Colonic mucosa (tissue), 4 donors: ENCODE measurements around the gene PCDH15. TPM values are rescaled to one million over a fixed set of nuclear protein-coding genes. Genes with fewer than 3 reads are reported as not detected.

Experiments
- DNase-seq: peaks from one replicate; pipeline ENCODE4 v3.0.0-alpha.2; 2020
- H3K27ac ChIP-seq: fragments of 200-600 bp; one replicate; pipeline ENCODE4 v1.8.0; 2021
- H3K27me3 ChIP-seq: fragments of 200-600 bp; one replicate; pipeline ENCODE4 v1.8.0; 2021
- H3K36me3 ChIP-seq: fragments of 200-600 bp; one replicate; pipeline ENCODE4 v1.8.0; 2021
- H3K4me1 ChIP-seq: fragments of 200-600 bp; one replicate; pipeline ENCODE4 v1.8.0; 2021; ENCODE audit warnings: mild to moderate bottlenecking
- H3K4me3 ChIP-seq: fragments of 200-600 bp; one replicate; pipeline ENCODE4 v1.8.0; 2021
- H3K9ac ChIP-seq, 2 donors: one replicate each; pipeline ENCODE4 v1.7.0; 2013; ENCODE audit warnings: control low read depth in 2 of 2, low read depth in 2 of 2, low read length in 2 of 2
- H3K9me3 ChIP-seq: fragments of 200-600 bp; one replicate; pipeline ENCODE4 v1.8.0; 2021
- intact Hi-C: fragments of 100-400 bp; cut with DNase I; formaldehyde crosslinking; loops from one replicate; pipeline ENCODE4 v1.14.1; 2022
- total RNA-seq, 2 donors: library from RNA; stranded (reverse); fragmentation: NEBNext Ultra II Directional in 1 of 2; extraction: Animal tissue kit (Norgen Biotek cat#: 25700) in 1 of 2; gene quantifications; one replicate each; pipeline ENCODE4 v1.2.1, GENCODE V29; 2021
- TF ChIP-seq, protein P1 (sequence below): fragments of 200-600 bp; IDR thresholded peaks from one replicate; pipeline ENCODE4 v1.8.0; 2022; ENCODE audit warnings: antibody characterized with exemption, mild to moderate bottlenecking
- donor health status: healthy.
- donor health status: DM: no; HTN: no; CAD: no.
- donor health status: DM: no; HTN: no; CAD: no.

The PCDH15 gene
- total RNA-seq, 2 donors from 2014 or later, result not detected

DNA sequence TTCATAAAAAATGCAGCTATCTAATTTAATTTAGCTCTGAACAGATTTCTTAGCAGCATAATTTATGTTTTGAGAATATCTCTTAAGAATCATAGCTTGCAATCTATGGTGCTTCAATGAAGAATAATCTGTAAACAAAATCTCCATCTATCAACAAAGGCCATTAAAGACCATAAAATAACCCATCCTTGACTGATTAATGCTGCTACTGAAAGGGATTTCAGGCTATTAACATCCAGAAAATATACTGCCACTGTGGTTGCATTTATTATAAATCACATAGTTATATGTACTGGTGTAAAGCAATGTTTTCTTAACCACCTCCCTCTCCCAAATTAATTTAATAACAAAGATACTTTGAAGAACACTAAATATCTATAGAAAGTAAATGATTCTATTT, 191.6 kb downstream of the PCDH15 start:
- TF ChIP-seq, protein P1, sequence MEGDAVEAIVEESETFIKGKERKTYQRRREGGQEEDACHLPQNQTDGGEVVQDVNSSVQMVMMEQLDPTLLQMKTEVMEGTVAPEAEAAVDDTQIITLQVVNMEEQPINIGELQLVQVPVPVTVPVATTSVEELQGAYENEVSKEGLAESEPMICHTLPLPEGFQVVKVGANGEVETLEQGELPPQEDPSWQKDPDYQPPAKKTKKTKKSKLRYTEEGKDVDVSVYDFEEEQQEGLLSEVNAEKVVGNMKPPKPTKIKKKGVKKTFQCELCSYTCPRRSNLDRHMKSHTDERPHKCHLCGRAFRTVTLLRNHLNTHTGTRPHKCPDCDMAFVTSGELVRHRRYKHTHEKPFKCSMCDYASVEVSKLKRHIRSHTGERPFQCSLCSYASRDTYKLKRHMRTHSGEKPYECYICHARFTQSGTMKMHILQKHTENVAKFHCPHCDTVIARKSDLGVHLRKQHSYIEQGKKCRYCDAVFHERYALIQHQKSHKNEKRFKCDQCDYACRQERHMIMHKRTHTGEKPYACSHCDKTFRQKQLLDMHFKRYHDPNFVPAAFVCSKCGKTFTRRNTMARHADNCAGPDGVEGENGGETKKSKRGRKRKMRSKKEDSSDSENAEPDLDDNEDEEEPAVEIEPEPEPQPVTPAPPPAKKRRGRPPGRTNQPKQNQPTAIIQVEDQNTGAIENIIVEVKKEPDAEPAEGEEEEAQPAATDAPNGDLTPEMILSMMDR, result no peak
- Histone ChIP-seq H3K27ac (no peak overlapping the region), H3K4me3 (no peak overlapping the region), H3K36me3 (no peaks in the 10 kb centered on the region), H3K9ac (no peak overlapping the region), H3K9me3 (no peaks in the 10 kb centered on the region), H3K4me1 (no peaks in the 10 kb centered on the region), H3K27me3 (no peaks in the 10 kb centered on the region)
- no peak for DNase-seq
- intact Hi-C loops, result no loop called here

DNA sequence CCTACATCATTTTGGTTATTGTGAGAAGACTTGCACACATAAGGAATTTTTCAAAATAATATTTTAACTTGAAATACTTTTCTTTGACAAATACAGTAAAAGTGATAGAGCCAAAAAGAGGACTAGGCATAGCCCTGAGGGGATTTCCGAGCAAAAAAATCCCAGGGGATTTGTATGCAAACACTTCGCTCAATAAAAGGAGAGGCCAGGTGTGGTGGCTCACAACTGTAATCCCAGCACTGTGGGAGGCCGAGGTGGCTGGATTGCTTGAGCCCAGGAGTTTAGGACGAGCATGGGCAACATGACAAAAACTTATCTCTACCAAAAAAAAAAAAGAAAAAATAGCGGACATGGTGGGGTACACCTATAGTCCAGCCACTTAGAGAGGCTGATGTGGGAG, 193.0 kb downstream of the PCDH15 start:
- H3K9ac ChIP-seq, result no peak overlapping the region
- no peak overlapping the region for H3K4me3 ChIP-seq
- H3K27ac ChIP-seq, result no peak overlapping the region
- DNase-seq, result no peak
- TF ChIP-seq, protein P1, result no peak
- H3K27me3 ChIP-seq, result no peaks in the 10 kb centered on the region
- H3K4me1 ChIP-seq, result no peaks in the 10 kb centered on the region
- H3K9me3 ChIP-seq, result no peaks in the 10 kb centered on the region
- intact Hi-C loops, result no loop called here
- no peaks in the 10 kb centered on the region for H3K36me3 ChIP-seq

DNA sequence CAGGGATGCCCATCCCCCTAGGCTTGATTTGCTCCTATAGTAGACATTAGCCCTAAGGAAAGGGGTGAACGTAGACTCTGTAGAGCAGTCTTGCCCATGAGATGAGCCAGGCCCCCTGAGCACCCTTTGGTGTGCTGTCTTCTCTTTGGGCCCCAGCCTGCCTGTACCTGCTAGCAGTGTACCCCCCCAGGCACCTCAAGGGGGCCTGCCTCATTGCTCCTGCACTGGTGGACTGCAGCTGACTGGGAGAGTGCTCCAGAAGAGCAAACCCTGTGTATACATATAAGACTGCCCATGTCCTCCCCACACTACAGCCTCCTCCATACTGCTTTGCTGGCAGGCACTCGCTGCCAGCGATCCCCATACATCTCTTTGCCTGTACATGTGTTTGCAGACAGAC, 206.7 kb downstream of the PCDH15 start:
- DNase-seq, result no peak
- H3K27me3 ChIP-seq, result no peaks in the 10 kb centered on the region
- H3K36me3 ChIP-seq, result no peaks in the 10 kb centered on the region
- intact Hi-C loops, result no loop called here
- TF ChIP-seq, protein P1, result no peak
- H3K9me3 ChIP-seq, result no peaks in the 10 kb centered on the region
- H3K9ac ChIP-seq, result no peak overlapping the region
- H3K4me3 ChIP-seq, result no peak overlapping the region
- no peaks in the 10 kb centered on the region for H3K4me1 ChIP-seq
- H3K27ac ChIP-seq, result no peak overlapping the region

DNA sequence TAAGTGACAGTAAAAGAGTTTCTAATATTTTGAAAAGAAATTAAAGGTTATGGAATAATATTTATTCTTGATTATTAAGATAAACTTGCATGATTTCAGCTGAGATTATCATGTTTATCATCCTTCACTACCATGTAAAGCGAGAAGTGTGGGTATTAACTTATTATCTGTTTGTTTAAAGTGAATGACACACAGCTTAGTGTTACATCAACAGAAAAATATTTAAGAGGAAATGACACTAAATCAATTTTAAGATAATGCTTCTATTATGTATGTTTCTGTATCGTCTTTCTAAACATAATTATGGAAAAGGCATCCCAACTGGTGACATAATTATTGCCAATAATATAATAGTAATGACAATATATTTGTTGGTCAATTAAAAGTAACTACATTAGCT, 213.1 kb downstream of the PCDH15 start:
- no peak for DNase-seq
- TF ChIP-seq, protein P1, result no peak
- Histone ChIP-seq H3K9ac (no peak overlapping the region), H3K27me3 (no peaks in the 10 kb centered on the region), H3K27ac (no peak overlapping the region), H3K36me3 (no peaks in the 10 kb centered on the region), H3K4me1 (no peaks in the 10 kb centered on the region), H3K4me3 (no peak overlapping the region), H3K9me3 (no peaks in the 10 kb centered on the region)
- intact Hi-C loops, result no loop called here

DNA sequence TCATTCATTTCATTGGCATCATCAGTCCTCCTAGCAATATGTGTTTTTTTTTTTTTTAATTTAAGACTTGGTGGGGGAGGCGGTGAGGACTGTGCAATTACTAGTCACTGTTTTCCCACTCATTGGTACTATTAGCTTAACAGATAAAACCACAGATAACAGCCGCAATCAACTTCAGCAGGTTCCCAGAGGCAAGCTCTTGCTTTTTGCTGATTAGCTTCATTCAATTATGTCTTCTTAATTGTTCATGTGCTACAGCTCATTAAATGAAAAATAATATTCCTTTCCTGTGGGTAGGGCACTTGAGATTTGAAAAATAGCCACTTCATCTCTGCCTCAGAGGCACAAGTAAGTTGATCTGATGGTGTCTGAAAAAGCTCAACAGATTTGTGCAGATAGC, 215.5 kb downstream of the PCDH15 start:
- DNase-seq, result no peak
- no peak overlapping the region for H3K4me3 ChIP-seq
- H3K27ac ChIP-seq, result no peak overlapping the region
- no peaks in the 10 kb centered on the region for H3K4me1 ChIP-seq
- intact Hi-C loops, result no loop called here
- TF ChIP-seq, protein P1, result no peak
- H3K27me3 ChIP-seq, result no peaks in the 10 kb centered on the region
- H3K9me3 ChIP-seq, result no peaks in the 10 kb centered on the region
- H3K36me3 ChIP-seq, result no peaks in the 10 kb centered on the region
- H3K9ac ChIP-seq, result no peak overlapping the region

DNA sequence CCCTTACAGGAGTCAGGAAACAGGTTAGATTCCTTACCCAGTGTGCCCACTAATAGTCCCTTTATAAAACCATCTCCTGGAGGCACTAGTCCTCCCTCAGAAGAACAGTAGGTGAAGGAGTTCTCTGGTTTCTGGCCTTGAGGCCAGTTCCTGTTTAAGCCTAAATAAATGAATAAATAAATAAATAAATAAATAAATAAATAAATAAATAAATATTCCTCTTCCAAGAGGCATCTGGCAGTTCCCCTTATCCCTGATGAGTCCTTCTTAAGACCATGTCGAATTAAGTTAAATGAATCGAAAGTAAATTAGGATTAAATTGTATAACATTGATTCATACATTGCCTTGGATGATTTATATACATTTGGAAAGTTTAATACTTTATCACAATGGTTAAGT, 223.3 kb downstream of the PCDH15 start:
- Histone ChIP-seq H3K27me3 (no peaks in the 10 kb centered on the region), H3K36me3 (no peaks in the 10 kb centered on the region), H3K9ac (no peak overlapping the region), H3K27ac (no peak overlapping the region), H3K4me1 (no peaks in the 10 kb centered on the region), H3K9me3 (no peaks in the 10 kb centered on the region), H3K4me3 (no peak overlapping the region)
- intact Hi-C loops, result no loop called here
- no peak for DNase-seq
- TF ChIP-seq, protein P1, result no peak
